Fibroblast of lung (primary cell): ENCODE measurements around the gene TIAM1. TPM values are rescaled to one million over a fixed set of nuclear protein-coding genes. Genes with fewer than 3 reads are reported as not detected.
A peak's percentile ranks its signal among the peaks of the same experiment; 100 is the strongest.

ENCODE experiments used
- DNase-seq, 2 donors: peaks; one replicate each; pipeline versions ENCODE4 v3.0.0 to v3.0.0-alpha.2; 2010; ENCODE audit warnings: low read depth in 2 of 2
- H2AFZ ChIP-seq: 2 replicates; pipeline ENCODE4 v1.5.1; 2012; ENCODE audit warnings: low read length, control low read depth, inconsistent platforms
- H3K27ac ChIP-seq: 2 replicates; pipeline ENCODE4 v1.5.1; 2011; ENCODE audit warnings: low read length, control low read depth; ENCODE audit not compliant: insufficient read depth
- H3K27me3 ChIP-seq: 2 replicates; pipeline ENCODE4 v1.5.1; 2011; ENCODE audit warnings: mild to moderate bottlenecking, low read length; ENCODE audit not compliant: control insufficient read depth, insufficient read depth
- H3K36me3 ChIP-seq: 2 replicates; pipeline ENCODE4 v1.5.1; 2011; ENCODE audit warnings: low read length; ENCODE audit not compliant: control insufficient read depth, insufficient read depth
- H3K4me1 ChIP-seq: 2 replicates; pipeline ENCODE4 v1.5.1; 2011; ENCODE audit warnings: low read length; ENCODE audit not compliant: control insufficient read depth, insufficient read depth; ENCODE audit errors: extremely low read depth
- H3K4me2 ChIP-seq: 2 replicates; pipeline ENCODE4 v1.5.1; 2011; ENCODE audit warnings: low read length, control low read depth; ENCODE audit not compliant: insufficient read depth; ENCODE audit errors: extremely low read depth
- H3K4me3 ChIP-seq, 4 experiments: fragments of 200-600 bp in 1 of 4; sonication (generic) in 1 of 4; replicated peaks in 1 of 4; 2 replicates each; pipeline ENCODE4 v1.5.1; 2011 to 2016; ENCODE audit warnings: low read length in 4 of 4, low read depth in 3 of 4, mild to moderate bottlenecking in 3 of 4, control low read depth in 2 of 4, inconsistent platforms in 1 of 4, mixed read lengths in 1 of 4; ENCODE audit not compliant: insufficient read depth in 1 of 4; ENCODE audit errors: control extremely low read depth in 1 of 4
- H3K79me2 ChIP-seq: 2 replicates; pipeline ENCODE4 v1.5.1; 2012; ENCODE audit warnings: mild to moderate bottlenecking, low read length, inconsistent platforms; ENCODE audit not compliant: control insufficient read depth, insufficient read depth
- H3K9ac ChIP-seq: 2 replicates; pipeline ENCODE4 v1.5.1; 2011; ENCODE audit warnings: mild to moderate bottlenecking, low read length, control low read depth; ENCODE audit not compliant: insufficient read depth
- H3K9me3 ChIP-seq: 2 replicates; pipeline ENCODE4 v1.5.1; 2012; ENCODE audit warnings: low read depth, low read length; ENCODE audit not compliant: control insufficient read depth, insufficient read depth
- H4K20me1 ChIP-seq: 2 replicates; pipeline ENCODE4 v1.5.1; 2011; ENCODE audit warnings: low read length; ENCODE audit not compliant: control insufficient read depth, insufficient read depth; ENCODE audit errors: extremely low read depth
- EZH2 ChIP-seq: IDR thresholded peaks from 2 replicates; pipeline ENCODE4 v1.5.1; 2012; ENCODE audit warnings: low read length, control low read depth, mild to moderate bottlenecking; ENCODE audit errors: missing control alignments
- polyA plus RNA-seq, 2 donors: library from polyadenylated mRNA; depleted of rRNA in 1 of 2; stranded (reverse) in 1 of 2; unstranded in 1 of 2; fragments of >200 nt; gene quantifications; 2 replicates each; pipeline ENCODE4 v1.2.1, GENCODE V29; 2011 to 2012; ENCODE audit warnings: missing spikeins in 1 of 2
- total RNA-seq: library from RNA; depleted of rRNA; stranded (reverse); fragments of >200 nt; gene quantifications from 2 replicates; pipeline ENCODE4 v1.2.1, GENCODE V29; 2014
- TF ChIP-seq, protein P1 (sequence below), 2 donors: IDR thresholded peaks in 1 of 2; conservative IDR thresholded peaks in 1 of 2; 1 replicate in 1 of 2; 2 replicates in 1 of 2; pipeline ENCODE4 v1.5.1; 2011 to 2012; ENCODE audit warnings: low read length in 2 of 2, control low read depth in 1 of 2, inconsistent platforms in 1 of 2, low read depth in 1 of 2, mild to moderate bottlenecking in 1 of 2

The TIAM1 gene
- total and polyA plus RNA-seq, 2 donors (not counting 1 experiment from before 2014, with no cell fraction given): under 0.01 to 0.52 TPM

GRCh38 chr21:31262728-31263127 is 81.3 kb downstream of the TIAM1 start:
- no peaks in the 10 kb centered on the region for H3K4me1 ChIP-seq
- no peak overlapping the region for H3K27ac ChIP-seq
- H3K4me3 ChIP-seq: no peak overlapping the region
- no peak for DNase-seq
- TF ChIP-seq, protein P1, sequence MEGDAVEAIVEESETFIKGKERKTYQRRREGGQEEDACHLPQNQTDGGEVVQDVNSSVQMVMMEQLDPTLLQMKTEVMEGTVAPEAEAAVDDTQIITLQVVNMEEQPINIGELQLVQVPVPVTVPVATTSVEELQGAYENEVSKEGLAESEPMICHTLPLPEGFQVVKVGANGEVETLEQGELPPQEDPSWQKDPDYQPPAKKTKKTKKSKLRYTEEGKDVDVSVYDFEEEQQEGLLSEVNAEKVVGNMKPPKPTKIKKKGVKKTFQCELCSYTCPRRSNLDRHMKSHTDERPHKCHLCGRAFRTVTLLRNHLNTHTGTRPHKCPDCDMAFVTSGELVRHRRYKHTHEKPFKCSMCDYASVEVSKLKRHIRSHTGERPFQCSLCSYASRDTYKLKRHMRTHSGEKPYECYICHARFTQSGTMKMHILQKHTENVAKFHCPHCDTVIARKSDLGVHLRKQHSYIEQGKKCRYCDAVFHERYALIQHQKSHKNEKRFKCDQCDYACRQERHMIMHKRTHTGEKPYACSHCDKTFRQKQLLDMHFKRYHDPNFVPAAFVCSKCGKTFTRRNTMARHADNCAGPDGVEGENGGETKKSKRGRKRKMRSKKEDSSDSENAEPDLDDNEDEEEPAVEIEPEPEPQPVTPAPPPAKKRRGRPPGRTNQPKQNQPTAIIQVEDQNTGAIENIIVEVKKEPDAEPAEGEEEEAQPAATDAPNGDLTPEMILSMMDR (conservative IDR thresholded peaks at IDR 0.05 in 1 of 2, IDR thresholded peaks at IDR 0.05 in 1 of 2; ENCODE audit: low read depth in 1 of 2, low read length in 2 of 2): no peak
- TF ChIP-seq EZH2: no peak
- H2AFZ ChIP-seq: no peak overlapping the region
- H3K9ac ChIP-seq: no peak overlapping the region
- H4K20me1 ChIP-seq: no peaks in the 10 kb centered on the region
- H3K4me2 ChIP-seq: no peak overlapping the region
- H3K36me3 ChIP-seq: no peaks in the 10 kb centered on the region
- no peaks in the 10 kb centered on the region for H3K79me2 ChIP-seq
- no peaks in the 10 kb centered on the region for H3K27me3 ChIP-seq
- no peaks in the 10 kb centered on the region for H3K9me3 ChIP-seq

DNA sequence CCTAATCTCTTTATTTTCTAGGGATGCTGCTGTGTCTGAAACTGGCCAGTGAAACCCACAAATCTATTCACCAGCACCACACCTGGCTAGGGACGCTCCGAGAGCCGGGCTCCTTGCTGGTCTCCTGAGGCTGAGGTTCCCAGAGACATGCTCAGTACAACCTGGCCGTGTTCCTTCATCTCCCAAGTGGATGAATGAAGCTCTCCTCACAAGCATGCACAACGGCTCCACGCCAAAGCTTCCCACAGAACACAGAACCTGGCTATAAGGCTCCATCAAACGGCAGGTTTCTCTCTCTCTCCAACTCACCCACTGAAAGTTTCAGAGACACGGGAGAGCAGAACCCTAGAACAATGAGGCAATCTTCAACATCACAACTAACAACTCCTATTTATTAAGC is 82.3 kb downstream of the TIAM1 start:
- no peak for TF ChIP-seq EZH2
- TF ChIP-seq, protein P1 (conservative IDR thresholded peaks at IDR 0.05 in 1 of 2, IDR thresholded peaks at IDR 0.05 in 1 of 2; ENCODE audit: low read depth in 1 of 2, low read length in 2 of 2): no peak
- H4K20me1 ChIP-seq: no peaks in the 10 kb centered on the region
- no peaks in the 10 kb centered on the region for H3K27me3 ChIP-seq
- no peak overlapping the region for H3K9ac ChIP-seq
- no peak overlapping the region for H3K4me3 ChIP-seq
- no peaks in the 10 kb centered on the region for H3K4me1 ChIP-seq
- H3K27ac ChIP-seq: no peak overlapping the region
- H3K4me2 ChIP-seq: no peak overlapping the region
- H3K9me3 ChIP-seq: no peaks in the 10 kb centered on the region
- H3K36me3 ChIP-seq: no peaks in the 10 kb centered on the region
- H3K79me2 ChIP-seq: no peaks in the 10 kb centered on the region
- DNase-seq: no peak
- no peak overlapping the region for H2AFZ ChIP-seq

- TF ChIP-seq EZH2: no peak
- TF ChIP-seq, protein P1 (conservative IDR thresholded peaks at IDR 0.05 in 1 of 2, IDR thresholded peaks at IDR 0.05 in 1 of 2; ENCODE audit: low read depth in 1 of 2, low read length in 2 of 2): no peak
- no peak overlapping the region for H3K27ac ChIP-seq
- DNase-seq: peak; percentile 14 to 44
- no peaks in the 10 kb centered on the region for H3K36me3 ChIP-seq
- H3K4me1 ChIP-seq: no peaks in the 10 kb centered on the region
- H3K27me3 ChIP-seq: no peaks in the 10 kb centered on the region
- no peak overlapping the region for H2AFZ ChIP-seq
- no peaks in the 10 kb centered on the region for H3K9me3 ChIP-seq
- H4K20me1 ChIP-seq: no peaks in the 10 kb centered on the region
- H3K4me2 ChIP-seq: no peak overlapping the region
- H3K79me2 ChIP-seq: no peaks in the 10 kb centered on the region
- H3K4me3 ChIP-seq: no peak overlapping the region
- no peak overlapping the region for H3K9ac ChIP-seq
Observed at GRCh38 chr21:31260790-31261189, 83.3 kb downstream of the TIAM1 start.
